ENCODE measurements around the gene PHF2.

The PHF2 gene

DNA sequence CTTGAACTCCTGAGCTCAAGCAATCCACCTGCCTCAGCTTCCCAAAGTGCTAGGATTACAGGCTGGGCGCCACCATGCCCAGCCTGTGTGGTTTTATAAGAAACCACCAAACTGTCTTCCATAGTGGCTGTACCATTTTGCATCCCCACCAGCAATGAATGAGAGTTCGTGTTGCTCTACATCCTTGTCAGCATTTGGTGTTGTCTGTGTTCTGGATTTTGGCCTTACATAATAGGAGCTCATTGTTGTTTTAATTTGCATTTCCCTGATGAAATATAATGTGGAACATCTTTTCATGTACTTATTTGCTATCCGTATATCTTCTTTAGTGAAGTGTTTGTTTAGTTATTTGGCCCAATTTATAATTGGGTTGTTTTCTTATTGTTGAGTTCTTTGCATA is 29.8 kb downstream of the PHF2 start:
- DNase-seq (ENCODE audit: low read depth in 2 of 2) = no peak
- TF ChIP-seq, protein P1, sequence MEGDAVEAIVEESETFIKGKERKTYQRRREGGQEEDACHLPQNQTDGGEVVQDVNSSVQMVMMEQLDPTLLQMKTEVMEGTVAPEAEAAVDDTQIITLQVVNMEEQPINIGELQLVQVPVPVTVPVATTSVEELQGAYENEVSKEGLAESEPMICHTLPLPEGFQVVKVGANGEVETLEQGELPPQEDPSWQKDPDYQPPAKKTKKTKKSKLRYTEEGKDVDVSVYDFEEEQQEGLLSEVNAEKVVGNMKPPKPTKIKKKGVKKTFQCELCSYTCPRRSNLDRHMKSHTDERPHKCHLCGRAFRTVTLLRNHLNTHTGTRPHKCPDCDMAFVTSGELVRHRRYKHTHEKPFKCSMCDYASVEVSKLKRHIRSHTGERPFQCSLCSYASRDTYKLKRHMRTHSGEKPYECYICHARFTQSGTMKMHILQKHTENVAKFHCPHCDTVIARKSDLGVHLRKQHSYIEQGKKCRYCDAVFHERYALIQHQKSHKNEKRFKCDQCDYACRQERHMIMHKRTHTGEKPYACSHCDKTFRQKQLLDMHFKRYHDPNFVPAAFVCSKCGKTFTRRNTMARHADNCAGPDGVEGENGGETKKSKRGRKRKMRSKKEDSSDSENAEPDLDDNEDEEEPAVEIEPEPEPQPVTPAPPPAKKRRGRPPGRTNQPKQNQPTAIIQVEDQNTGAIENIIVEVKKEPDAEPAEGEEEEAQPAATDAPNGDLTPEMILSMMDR (IDR thresholded peaks at IDR 0.05; ENCODE audit: low read depth, low read length) = no peak
- H3K4me3 ChIP-seq (replicated peaks in 1 of 2; ENCODE audit: low read depth in 2 of 2, low read length in 2 of 2) = no peak overlapping the region

DNA sequence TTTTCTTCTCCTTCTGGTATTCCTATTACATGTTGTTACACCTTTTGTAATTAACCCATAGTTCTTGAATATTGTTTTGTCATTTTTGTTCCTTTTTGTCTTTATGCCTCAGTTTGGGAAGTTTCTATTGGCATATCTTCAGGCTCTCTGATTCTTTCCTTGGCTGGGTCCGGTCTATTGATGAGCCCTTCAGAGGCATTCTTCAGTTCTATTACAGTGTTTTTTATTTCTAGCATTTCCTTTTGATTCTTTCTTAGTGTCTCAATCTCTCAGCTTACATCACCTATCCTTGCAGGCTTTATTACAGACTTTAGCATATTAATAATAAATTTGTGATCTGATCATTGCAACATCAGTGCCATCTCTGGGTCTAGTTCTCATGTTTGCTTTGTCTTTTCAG is 33.8 kb downstream of the PHF2 start:
- H3K4me3 ChIP-seq (replicated peaks in 1 of 2; ENCODE audit: low read depth in 2 of 2, low read length in 2 of 2) = no peak overlapping the region
- DNase-seq (ENCODE audit: low read depth in 2 of 2) = no peak
- TF ChIP-seq, protein P1 (IDR thresholded peaks at IDR 0.05; ENCODE audit: low read depth, low read length) = no peak

DNA sequence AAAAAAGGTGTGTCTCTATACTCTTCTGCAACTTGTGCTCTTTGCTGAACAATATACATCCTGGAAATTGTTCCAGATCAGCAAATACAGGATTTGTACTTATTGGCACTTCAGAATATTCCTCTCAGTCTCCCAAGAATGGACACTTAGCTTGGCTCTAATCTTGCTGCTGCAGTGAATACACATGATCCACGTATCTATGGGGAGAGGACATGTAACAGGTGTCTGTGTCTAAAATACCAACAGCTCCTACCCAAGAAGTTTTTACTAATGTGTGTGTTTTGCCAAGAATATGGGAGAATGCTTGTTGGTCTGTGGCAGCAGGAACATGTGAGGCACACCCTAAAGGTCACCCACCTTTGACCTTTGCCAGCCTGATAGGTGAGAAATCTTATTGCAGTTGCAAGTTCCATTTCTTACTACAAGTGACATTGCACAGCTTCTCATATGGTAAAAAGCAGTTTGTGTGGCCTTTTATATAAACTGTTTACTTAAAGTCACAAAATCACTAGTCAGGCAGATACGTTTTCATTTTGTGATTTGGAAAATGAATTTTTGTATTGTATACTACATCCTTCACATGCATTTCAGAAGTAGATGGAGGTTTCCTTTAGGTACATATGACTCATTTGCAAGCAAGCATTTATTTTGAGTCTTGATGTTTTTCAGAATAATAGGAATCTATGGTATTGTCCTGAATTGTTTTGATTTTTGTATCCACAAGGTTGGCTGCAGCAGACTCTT is 35.8 kb downstream of the PHF2 start:
- no peak for DNase-seq (ENCODE audit: low read depth in 2 of 2)
- TF ChIP-seq, protein P1 (IDR thresholded peaks at IDR 0.05; ENCODE audit: low read depth, low read length) = no peak
- no peak overlapping the region for H3K4me3 ChIP-seq (replicated peaks in 1 of 2; ENCODE audit: low read depth in 2 of 2, low read length in 2 of 2)

DNA sequence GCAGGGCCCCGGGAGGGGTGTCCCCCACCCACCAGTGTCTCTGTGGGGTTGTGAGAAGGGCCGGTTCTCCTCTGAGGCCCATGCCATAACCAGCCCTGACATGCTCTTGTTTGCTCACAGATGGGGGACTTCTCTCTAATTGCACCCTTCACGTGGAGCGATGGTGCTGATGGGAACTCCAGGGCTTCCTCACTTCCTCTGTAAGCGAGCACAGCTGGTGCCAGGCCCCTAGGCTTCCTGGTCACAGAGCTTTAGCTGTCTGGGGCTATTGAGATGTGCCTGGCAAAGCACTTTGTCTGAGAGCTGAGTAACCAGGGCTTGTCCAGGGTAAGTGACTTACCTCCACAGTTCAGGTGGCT is 36.4 kb downstream of the PHF2 start:
- DNase-seq (ENCODE audit: low read depth in 2 of 2) = peak in 1 of 2 donors; percentile 6
- TF ChIP-seq, protein P1 (IDR thresholded peaks at IDR 0.05; ENCODE audit: low read depth, low read length) = no peak
- no peak overlapping the region for H3K4me3 ChIP-seq (replicated peaks in 1 of 2; ENCODE audit: low read depth in 2 of 2, low read length in 2 of 2)

DNA sequence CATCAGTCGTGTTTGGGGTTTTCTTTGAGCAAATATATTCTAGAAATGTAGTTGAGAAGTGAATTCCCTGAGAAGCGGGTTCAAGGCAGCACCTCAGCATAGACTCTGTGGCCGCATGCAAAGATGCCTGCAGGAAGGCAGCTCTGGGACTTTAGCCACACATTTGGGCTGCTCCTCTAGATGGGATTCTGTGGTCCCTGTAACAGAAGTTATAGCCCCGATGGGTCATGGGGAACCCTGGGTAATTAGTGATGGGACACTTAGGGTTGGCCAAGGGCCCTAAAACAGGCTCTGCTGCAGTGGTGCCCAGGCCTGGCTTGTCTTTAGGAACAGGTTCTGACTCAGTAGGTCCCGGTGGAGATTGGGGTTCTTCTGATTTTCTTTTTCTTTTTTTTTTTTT is 36.8 kb downstream of the PHF2 start:
- H3K4me3 ChIP-seq (replicated peaks in 1 of 2; ENCODE audit: low read depth in 2 of 2, low read length in 2 of 2) = no peak overlapping the region

DNA sequence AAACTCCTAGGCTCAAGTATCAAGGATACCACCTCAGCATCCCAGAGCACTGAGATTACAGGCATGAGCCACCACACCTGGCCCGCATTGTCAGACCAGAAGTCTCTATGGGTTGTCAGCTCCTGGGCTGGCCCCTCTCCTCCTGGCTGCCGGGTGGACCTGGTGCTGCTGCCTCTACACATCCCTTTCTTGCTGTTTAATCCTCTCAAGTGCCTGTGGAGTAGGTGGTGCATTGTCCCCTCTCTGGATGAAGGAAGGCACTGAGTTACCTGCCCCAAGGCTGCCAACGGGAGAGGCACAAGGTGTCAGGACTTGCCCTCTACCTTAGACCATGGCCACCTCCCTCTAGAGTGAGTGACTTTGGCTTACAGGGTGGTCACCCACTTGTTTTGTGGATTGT is 37.4 kb downstream of the PHF2 start:
- DNase-seq (ENCODE audit: low read depth in 2 of 2) = no peak
- TF ChIP-seq, protein P1 (IDR thresholded peaks at IDR 0.05; ENCODE audit: low read depth, low read length) = no peak
- H3K4me3 ChIP-seq (replicated peaks in 1 of 2; ENCODE audit: low read depth in 2 of 2, low read length in 2 of 2) = no peak overlapping the region

More for the DNA sequence above, 36.8 kb downstream of the PHF2 start:
- TF ChIP-seq, protein P1 (IDR thresholded peaks at IDR 0.05; ENCODE audit: low read depth, low read length) = no peak
- no peak for DNase-seq (ENCODE audit: low read depth in 2 of 2)
